Natural killer cell (primary cell): ENCODE data around the gene FBXW12. TPM values are rescaled to one million over a fixed set of nuclear protein-coding genes. Genes with fewer than 3 reads are reported as not detected.

Experiments used
- ATAC-seq, 3 donors: fragments of 150-1000 bp in 2 of 3; fragments of 200-7000 bp in 1 of 3; cut with Tn5 transposase; 1 replicate in 1 of 3; 2 replicates in 2 of 3; pipeline ENCODE4 v1.10.0; 2021; ENCODE audit warnings: mild to moderate bottlenecking in 2 of 3, moderate library complexity in 2 of 3
- DNase-seq, 2 donors: peaks; one replicate each; pipeline versions ENCODE4 v3.0.0 to v3.0.0-alpha.2; 2013 to 2021; ENCODE audit warnings: mixed read lengths in 1 of 2
- H3K27ac ChIP-seq: one replicate; pipeline ENCODE4 v1.5.1; 2013; ENCODE audit warnings: mild to moderate bottlenecking, low read length
- H3K27me3 ChIP-seq: one replicate; pipeline ENCODE4 v1.6.1; 2013; ENCODE audit warnings: low read length; ENCODE audit not compliant: control insufficient read depth, insufficient read depth
- H3K36me3 ChIP-seq: one replicate; pipeline ENCODE4 v1.6.1; 2013; ENCODE audit warnings: low read length; ENCODE audit not compliant: control insufficient read depth, insufficient read depth
- H3K4me1 ChIP-seq: one replicate; pipeline ENCODE4 v1.6.1; 2013; ENCODE audit warnings: low read length; ENCODE audit not compliant: control insufficient read depth, insufficient read depth
- H3K4me3 ChIP-seq: one replicate; pipeline ENCODE4 v1.5.1; 2013; ENCODE audit warnings: low read length
- H3K9me3 ChIP-seq: one replicate; pipeline ENCODE4 v1.6.1; 2013; ENCODE audit warnings: low read length; ENCODE audit not compliant: control insufficient read depth, insufficient read depth
- H3K27ac Mint-ChIP-seq, 2 donors: one replicate each; pipeline ENCODE4 v1.8.0; 2022; ENCODE audit warnings: mild to moderate bottlenecking in 2 of 2, mixed read lengths in 2 of 2, moderate library complexity in 1 of 2
- H3K27me3 Mint-ChIP-seq, 2 donors: one replicate each; pipeline ENCODE4 v1.8.0; 2022; ENCODE audit warnings: low read depth in 2 of 2, mixed read lengths in 2 of 2
- H3K36me3 Mint-ChIP-seq: one replicate; pipeline ENCODE4 v1.8.0; 2022; ENCODE audit warnings: mixed read lengths
- H3K4me1 Mint-ChIP-seq, 2 donors: one replicate each; pipeline ENCODE4 v1.8.0; 2022; ENCODE audit warnings: mixed read lengths in 2 of 2
- H3K4me3 Mint-ChIP-seq: one replicate; pipeline ENCODE4 v1.8.0; 2022; ENCODE audit warnings: mild to moderate bottlenecking, moderate library complexity, mixed read lengths
- H3K9me3 Mint-ChIP-seq, 2 donors: one replicate each; pipeline ENCODE4 v1.8.0; 2022; ENCODE audit warnings: mixed read lengths in 2 of 2
- WGBS: methylation state at CpG from one replicate; pipeline ENCODE4 v1.1.7; 2013; ENCODE audit warnings: missing lambda C conversion rate; ENCODE audit not compliant: insufficient coverage; 5-methylcytosine and 5-hydroxymethylcytosine counted together
- intact Hi-C: fragments of 100-400 bp; cut with micrococcal nuclease; formaldehyde crosslinking; loops from one replicate; pipeline ENCODE4 v1.14.2; 2022
- total RNA-seq, 4 donors: library from RNA; stranded (reverse); fragments of 120-200 nt in 1 of 4; gene quantifications; one replicate each; pipeline versions ENCODE4 v1.2.3 to v1.2.4, GENCODE V29; 2013 to 2022
- TF ChIP-seq, protein P1 (sequence below): fragments of 200-600 bp; IDR thresholded peaks from one replicate; pipeline ENCODE4 v1.8.0; 2022; ENCODE audit warnings: antibody characterized with exemption

Gene FBXW12
- total RNA-seq, 3 donors from 2014 or later (not counting 1 experiment from before 2014, with no cell fraction given): 0.25 TPM; not detected in 2

GRCh38 chr3:48387634-48388033 lies 15.6 kb downstream of the FBXW12 start:
- Histone ChIP-seq H3K4me3 (no peak overlapping the region), H3K27ac (no peak overlapping the region), H3K4me1 (no peaks in the 10 kb centered on the region), H3K9me3 (no peaks in the 10 kb centered on the region), H3K36me3 (no peaks in the 10 kb centered on the region), H3K27me3 (peaks cover 2% of the 10 kb centered on the region)
- TF ChIP-seq, protein P1, sequence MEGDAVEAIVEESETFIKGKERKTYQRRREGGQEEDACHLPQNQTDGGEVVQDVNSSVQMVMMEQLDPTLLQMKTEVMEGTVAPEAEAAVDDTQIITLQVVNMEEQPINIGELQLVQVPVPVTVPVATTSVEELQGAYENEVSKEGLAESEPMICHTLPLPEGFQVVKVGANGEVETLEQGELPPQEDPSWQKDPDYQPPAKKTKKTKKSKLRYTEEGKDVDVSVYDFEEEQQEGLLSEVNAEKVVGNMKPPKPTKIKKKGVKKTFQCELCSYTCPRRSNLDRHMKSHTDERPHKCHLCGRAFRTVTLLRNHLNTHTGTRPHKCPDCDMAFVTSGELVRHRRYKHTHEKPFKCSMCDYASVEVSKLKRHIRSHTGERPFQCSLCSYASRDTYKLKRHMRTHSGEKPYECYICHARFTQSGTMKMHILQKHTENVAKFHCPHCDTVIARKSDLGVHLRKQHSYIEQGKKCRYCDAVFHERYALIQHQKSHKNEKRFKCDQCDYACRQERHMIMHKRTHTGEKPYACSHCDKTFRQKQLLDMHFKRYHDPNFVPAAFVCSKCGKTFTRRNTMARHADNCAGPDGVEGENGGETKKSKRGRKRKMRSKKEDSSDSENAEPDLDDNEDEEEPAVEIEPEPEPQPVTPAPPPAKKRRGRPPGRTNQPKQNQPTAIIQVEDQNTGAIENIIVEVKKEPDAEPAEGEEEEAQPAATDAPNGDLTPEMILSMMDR: no peak
- ATAC-seq (no peak), DNase-seq (no peak)
- H3K4me3 Mint-ChIP-seq: no peak overlapping the region
- intact Hi-C loops: no loop called here
- H3K4me1 Mint-ChIP-seq: no peaks in the 10 kb centered on the region
- H3K27me3 Mint-ChIP-seq: peaks cover 22 to 47% of the 10 kb centered on the region in 2 donors
- no peaks in the 10 kb centered on the region for H3K36me3 Mint-ChIP-seq
- no peak overlapping the region for H3K27ac Mint-ChIP-seq
- H3K9me3 Mint-ChIP-seq: no peaks in the 10 kb centered on the region

GRCh38 chr3:48388966-48389365 lies 16.9 kb downstream of the FBXW12 start:
- intact Hi-C loops: no loop called here
- Histone ChIP-seq H3K27me3 (peaks cover 2% of the 10 kb centered on the region), H3K4me3 (no peak overlapping the region), H3K36me3 (no peaks in the 10 kb centered on the region), H3K4me1 (no peaks in the 10 kb centered on the region), H3K27ac (no peak overlapping the region), H3K9me3 (no peaks in the 10 kb centered on the region)
- Mint-ChIP-seq H3K27ac (no peak overlapping the region), H3K9me3 (no peaks in the 10 kb centered on the region), H3K27me3 (peaks cover 14 to 38% of the 10 kb centered on the region in 2 donors), H3K4me1 (no peaks in the 10 kb centered on the region), H3K4me3 (no peak overlapping the region), H3K36me3 (no peaks in the 10 kb centered on the region)
- TF ChIP-seq, protein P1: no peak
- no peak for ATAC-seq
- no peak for DNase-seq
- WGBS: 77% methylated on average over 2 of the region's 2 CpGs

DNA sequence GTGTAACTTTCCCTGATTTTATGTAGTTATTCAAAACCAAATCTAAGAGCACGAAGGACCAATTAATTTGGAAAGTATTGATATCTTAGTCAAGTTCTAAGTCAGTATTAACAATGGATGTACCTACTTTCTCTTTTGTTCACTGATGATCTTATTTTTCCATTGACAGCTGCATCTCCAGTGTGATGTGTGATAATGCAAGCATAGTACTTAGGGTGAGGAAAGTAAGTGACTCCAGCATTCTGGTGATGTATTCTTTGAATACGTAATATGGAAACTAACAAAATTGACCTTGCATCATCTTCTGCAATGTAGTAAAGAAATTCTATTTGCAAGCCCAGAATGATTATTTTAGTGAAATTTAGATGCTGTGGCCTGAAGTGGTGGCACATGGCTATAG lies 22.4 kb downstream of the FBXW12 start:
- WGBS: 100% methylated on average over 1 of the region's 2 CpGs
- no peak overlapping the region for H3K4me3 ChIP-seq
- no peak overlapping the region for H3K27ac Mint-ChIP-seq
- TF ChIP-seq, protein P1: no peak
- no peaks in the 10 kb centered on the region for H3K4me1 Mint-ChIP-seq
- H3K27ac ChIP-seq: no peak overlapping the region
- no peaks in the 10 kb centered on the region for H3K27me3 ChIP-seq
- ATAC-seq (no peak), DNase-seq (no peak)
- peaks cover 10 to 11% of the 10 kb centered on the region in 2 donors for H3K27me3 Mint-ChIP-seq
- no peak overlapping the region for H3K4me3 Mint-ChIP-seq
- intact Hi-C loops: no loop called here
- no peaks in the 10 kb centered on the region for H3K36me3 ChIP-seq
- H3K9me3 ChIP-seq: no peaks in the 10 kb centered on the region
- H3K36me3 Mint-ChIP-seq: no peaks in the 10 kb centered on the region
- no peaks in the 10 kb centered on the region for H3K4me1 ChIP-seq
- H3K9me3 Mint-ChIP-seq: no peaks in the 10 kb centered on the region

DNA sequence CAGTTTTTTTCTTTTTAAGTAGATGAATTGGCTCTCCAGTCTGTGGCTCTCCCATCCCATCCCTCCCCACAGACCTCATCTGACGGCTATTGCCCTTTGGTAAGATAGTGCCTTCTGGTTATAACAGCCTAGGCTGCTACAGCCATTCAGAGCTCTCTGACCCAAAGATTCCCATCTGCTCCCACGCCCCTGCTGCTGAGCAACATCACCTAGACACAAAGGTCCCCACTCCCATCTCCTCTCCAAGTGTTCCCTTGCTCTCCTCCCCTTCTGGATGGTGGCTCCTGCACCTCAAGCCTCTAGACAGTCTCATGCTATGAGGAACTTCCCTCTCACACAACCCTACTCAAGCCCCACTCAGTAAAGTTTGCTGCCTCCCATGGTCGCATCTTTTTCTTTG lies 23.7 kb downstream of the FBXW12 start:
- H3K9me3 Mint-ChIP-seq: no peaks in the 10 kb centered on the region
- peaks cover 8 to 13% of the 10 kb centered on the region in 2 donors for H3K27me3 Mint-ChIP-seq
- Histone ChIP-seq H3K27ac (no peak overlapping the region), H3K9me3 (no peaks in the 10 kb centered on the region), H3K27me3 (no peaks in the 10 kb centered on the region), H3K36me3 (no peaks in the 10 kb centered on the region), H3K4me3 (no peak overlapping the region), H3K4me1 (no peaks in the 10 kb centered on the region)
- no peak overlapping the region for H3K27ac Mint-ChIP-seq
- no peak for ATAC-seq
- TF ChIP-seq, protein P1: no peak
- intact Hi-C loops: no loop called here
- no peaks in the 10 kb centered on the region for H3K36me3 Mint-ChIP-seq
- no peak for DNase-seq
- 81% methylated on average over 3 of the region's 3 CpGs for WGBS
- H3K4me1 Mint-ChIP-seq: no peaks in the 10 kb centered on the region
- no peak overlapping the region for H3K4me3 Mint-ChIP-seq
